Activated T-helper 2 cell treated with anti-CD3 and anti-CD28 coated beads, Interferon-gamma antibody, Interleukin-2, Interleukin-4, amounts not matched to agents 10 μg/mL and 5 μg/mL and 100 μg/mL, durations not matched to agents 14 hours and 24 hours and 36 hours (primary cell): ENCODE results near the gene SYNJ1. TPM values are rescaled to one million over a fixed set of nuclear protein-coding genes. Genes with fewer than 3 reads are reported as not detected.
"Not testable (repeated sequence)": the region's sequence is repeated elsewhere in the genome, so short reads cannot be mapped to it uniquely, and the experiment has no call there.

ENCODE experiments used
- DNase-seq: peaks from one replicate; pipeline ENCODE4 v3.0.0; 2021; ENCODE audit warnings: low spot score
- H3K27ac Mint-ChIP-seq: one replicate; pipeline ENCODE4 v1.8.0; 2021; ENCODE audit warnings: mixed read lengths
- H3K27me3 Mint-ChIP-seq: one replicate; pipeline ENCODE4 v1.8.0; 2021; ENCODE audit warnings: low read depth, mixed read lengths
- H3K36me3 Mint-ChIP-seq: one replicate; pipeline ENCODE4 v1.8.0; 2021; ENCODE audit warnings: low read depth, mixed read lengths
- H3K4me1 Mint-ChIP-seq: one replicate; pipeline ENCODE4 v1.8.0; 2021; ENCODE audit warnings: low read depth, mixed read lengths
- H3K4me3 Mint-ChIP-seq: one replicate; pipeline ENCODE4 v1.8.0; 2021; ENCODE audit warnings: low read depth, mild to moderate bottlenecking, moderate library complexity, mixed read lengths
- H3K9me3 Mint-ChIP-seq: one replicate; pipeline ENCODE4 v1.8.0; 2021; ENCODE audit warnings: mixed read lengths
- intact Hi-C: fragments of 100-400 bp; cut with micrococcal nuclease; formaldehyde crosslinking; loops from one replicate; pipeline ENCODE4 v1.15.1; 2023
- total RNA-seq: library from RNA; stranded (reverse); gene quantifications from 2 replicates; pipeline ENCODE4 v1.2.3, GENCODE V29; 2022

Gene SYNJ1, protein sequence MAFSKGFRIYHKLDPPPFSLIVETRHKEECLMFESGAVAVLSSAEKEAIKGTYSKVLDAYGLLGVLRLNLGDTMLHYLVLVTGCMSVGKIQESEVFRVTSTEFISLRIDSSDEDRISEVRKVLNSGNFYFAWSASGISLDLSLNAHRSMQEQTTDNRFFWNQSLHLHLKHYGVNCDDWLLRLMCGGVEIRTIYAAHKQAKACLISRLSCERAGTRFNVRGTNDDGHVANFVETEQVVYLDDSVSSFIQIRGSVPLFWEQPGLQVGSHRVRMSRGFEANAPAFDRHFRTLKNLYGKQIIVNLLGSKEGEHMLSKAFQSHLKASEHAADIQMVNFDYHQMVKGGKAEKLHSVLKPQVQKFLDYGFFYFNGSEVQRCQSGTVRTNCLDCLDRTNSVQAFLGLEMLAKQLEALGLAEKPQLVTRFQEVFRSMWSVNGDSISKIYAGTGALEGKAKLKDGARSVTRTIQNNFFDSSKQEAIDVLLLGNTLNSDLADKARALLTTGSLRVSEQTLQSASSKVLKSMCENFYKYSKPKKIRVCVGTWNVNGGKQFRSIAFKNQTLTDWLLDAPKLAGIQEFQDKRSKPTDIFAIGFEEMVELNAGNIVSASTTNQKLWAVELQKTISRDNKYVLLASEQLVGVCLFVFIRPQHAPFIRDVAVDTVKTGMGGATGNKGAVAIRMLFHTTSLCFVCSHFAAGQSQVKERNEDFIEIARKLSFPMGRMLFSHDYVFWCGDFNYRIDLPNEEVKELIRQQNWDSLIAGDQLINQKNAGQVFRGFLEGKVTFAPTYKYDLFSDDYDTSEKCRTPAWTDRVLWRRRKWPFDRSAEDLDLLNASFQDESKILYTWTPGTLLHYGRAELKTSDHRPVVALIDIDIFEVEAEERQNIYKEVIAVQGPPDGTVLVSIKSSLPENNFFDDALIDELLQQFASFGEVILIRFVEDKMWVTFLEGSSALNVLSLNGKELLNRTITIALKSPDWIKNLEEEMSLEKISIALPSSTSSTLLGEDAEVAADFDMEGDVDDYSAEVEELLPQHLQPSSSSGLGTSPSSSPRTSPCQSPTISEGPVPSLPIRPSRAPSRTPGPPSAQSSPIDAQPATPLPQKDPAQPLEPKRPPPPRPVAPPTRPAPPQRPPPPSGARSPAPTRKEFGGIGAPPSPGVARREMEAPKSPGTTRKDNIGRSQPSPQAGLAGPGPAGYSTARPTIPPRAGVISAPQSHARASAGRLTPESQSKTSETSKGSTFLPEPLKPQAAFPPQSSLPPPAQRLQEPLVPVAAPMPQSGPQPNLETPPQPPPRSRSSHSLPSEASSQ (N-terminal part only)
- total RNA-seq: 11.8 and 16.5 TPM in 2 replicates

DNA sequence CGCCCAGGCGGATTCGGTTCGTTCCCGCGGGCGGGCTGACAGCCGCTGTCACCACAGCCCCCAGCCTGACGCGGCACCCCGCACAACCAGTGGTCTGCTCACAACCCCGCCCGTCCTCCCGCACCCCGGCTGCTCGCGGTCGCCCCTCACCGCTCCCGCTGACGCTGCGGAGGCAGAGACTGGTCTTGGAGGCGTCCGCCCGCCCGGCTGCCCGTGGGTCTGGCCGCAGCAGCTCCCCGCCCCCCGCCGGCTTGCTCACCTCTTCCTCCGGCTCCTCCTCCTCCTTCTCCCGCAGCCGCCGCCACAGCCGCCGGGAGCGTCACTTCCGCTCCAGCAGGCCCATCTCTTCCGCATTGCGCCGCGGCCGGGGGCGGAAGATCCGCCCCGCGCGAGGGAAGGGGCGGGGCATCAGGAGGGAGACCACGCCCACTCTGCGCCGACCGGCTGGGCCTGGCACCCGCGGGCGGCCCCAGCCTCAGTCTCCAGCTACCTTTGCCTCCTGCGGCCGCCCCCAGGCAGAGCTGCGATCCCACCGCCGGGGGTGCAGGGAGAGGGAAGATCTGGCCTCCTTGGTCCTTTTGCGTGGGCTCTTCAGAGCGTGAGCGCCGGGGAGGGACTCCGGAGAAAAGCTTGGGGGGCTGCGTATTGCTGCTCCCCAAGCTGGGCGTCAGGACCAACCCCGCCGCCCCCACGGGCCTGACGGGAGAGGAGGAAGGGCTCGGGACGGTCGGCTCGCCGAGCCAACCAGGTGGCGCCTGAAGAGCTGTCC, at the start of gene SYNJ1:
SYNJ1 (minus strand) TSS at position 327 of the 769 bp plus-strand sequence. CDS start 1,118 bp downstream, outside the sequence.
- peak within 1 kb of the TSS; percentile 98 for H3K4me3 Mint-ChIP-seq
- peak; percentile 93 for DNase-seq
- H3K27ac Mint-ChIP-seq: peak within 1 kb of the TSS; percentile 95
- H3K9me3 Mint-ChIP-seq: no peaks in the 10 kb centered on the region
- H3K4me1 Mint-ChIP-seq: peaks cover 40% of the 10 kb centered on the region
- H3K36me3 Mint-ChIP-seq: peaks cover 18% of the 10 kb centered on the region
- intact Hi-C loops: loop anchor here (1.0 to 5.0 kb wide), 6 partner anchors 15 to 336 kb away; partner anchors contain the start of genes CFAP298, EVA1C and URB1
- no peaks in the 10 kb centered on the region for H3K27me3 Mint-ChIP-seq

DNA sequence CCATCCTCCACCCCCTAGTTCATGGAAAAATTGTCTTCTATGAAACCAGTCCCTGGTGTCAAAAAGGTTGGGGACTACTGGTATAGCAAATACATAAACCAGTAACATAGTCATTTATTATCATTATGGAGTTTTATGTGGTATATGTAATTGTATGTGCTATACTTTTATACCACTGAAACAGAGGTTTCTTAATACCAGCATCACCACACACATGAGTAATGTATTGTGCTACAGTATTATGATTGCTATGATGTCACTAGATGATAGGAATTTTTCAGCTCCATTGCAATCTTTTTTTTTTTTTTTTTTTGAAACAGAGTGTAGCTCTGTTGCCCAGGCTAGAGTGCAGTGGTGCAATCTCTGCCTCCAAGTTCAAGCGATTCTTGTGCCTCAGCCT, 49.5 kb upstream of the SYNJ1 start:
- intact Hi-C loops: no loop called here
- DNase-seq: no peak
- Mint-ChIP-seq H3K27me3 (no peaks in the 10 kb centered on the region), H3K4me3 (no peak overlapping the region), H3K4me1 (peaks cover 15% of the 10 kb centered on the region), H3K9me3 (no peaks in the 10 kb centered on the region), H3K27ac (no peak overlapping the region), H3K36me3 (peaks cover 5% of the 10 kb centered on the region)

DNA sequence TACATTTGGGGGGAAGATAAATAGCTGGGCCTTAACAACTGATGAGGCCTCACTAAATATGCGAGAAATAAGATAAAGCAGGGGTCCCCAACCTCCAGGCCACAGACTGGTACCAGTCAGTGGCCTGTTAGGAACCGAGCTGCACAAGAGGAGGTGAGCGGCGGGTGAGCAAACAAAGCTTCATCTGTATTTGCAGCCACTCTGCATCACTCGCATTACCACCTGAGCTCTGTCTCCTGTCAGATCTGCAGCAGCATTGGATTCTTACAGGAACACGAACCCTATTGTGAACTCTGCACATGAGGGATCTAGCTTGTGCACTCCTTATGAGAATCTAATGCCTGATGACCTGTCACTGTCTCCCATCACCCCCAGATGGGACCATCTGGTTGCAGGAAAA, 48.9 kb upstream of the SYNJ1 start:
- no peak for DNase-seq
- intact Hi-C loops: no loop called here
- Mint-ChIP-seq H3K36me3 (peaks cover 5% of the 10 kb centered on the region), H3K27me3 (no peaks in the 10 kb centered on the region), H3K9me3 (no peaks in the 10 kb centered on the region), H3K4me3 (no peak overlapping the region), H3K27ac (no peak overlapping the region), H3K4me1 (peaks cover 14% of the 10 kb centered on the region)

- not testable (repeated sequence) for H3K27me3 Mint-ChIP-seq, DNase-seq, H3K9me3 Mint-ChIP-seq
- intact Hi-C loops: loop anchor here (2.0 to 5.0 kb wide), 6 partner anchors 34 to 869 kb away; partner anchors contain the start of genes CRYZL1, EVA1C and ITSN1
- H3K4me1 Mint-ChIP-seq: peaks cover 33% of the 10 kb centered on the region
- peak overlapping the region; percentile 96 for H3K4me3 Mint-ChIP-seq
- H3K36me3 Mint-ChIP-seq: peaks cover 29% of the 10 kb centered on the region
- H3K27ac Mint-ChIP-seq: peak overlapping the region; percentile 100
Observed at GRCh38 chr21:32773048-32773344, 45.2 kb upstream of the SYNJ1 start.

DNA sequence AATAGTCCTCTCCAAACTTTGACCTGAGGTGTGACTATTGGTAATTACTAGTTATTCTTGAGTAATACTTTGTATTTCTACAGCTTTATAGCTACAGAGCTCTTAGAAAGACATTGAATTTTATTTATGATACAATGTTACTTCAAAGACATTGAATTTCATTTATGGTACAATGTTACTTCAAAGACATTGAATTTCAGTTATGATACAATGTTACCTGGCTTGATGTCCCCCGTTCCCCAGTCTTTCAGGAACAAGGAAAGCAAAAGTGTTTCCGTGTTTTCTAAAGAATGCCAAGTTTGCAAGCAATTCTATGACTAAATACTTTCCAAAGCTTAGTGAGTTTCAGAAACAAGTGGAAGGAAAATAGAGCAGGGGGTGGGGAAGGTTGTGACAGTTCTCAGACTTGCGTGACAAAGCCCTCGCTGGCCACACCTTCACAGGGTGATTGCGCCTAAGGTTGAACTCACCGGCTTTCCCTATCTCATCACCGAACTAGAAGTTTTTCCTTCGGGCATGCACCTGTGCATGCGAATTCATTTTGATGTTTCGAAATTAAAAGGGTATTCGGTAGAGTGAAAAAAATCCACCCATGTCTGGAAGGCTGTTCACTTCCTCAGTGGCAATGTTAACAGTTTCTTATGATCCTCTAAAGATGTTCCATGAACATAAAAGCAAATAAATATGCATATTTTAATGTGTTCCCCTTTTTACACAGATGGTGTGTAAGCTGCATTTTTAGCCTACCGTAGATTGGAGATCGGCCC, 44.7 kb upstream of the SYNJ1 start:
- H3K4me1 Mint-ChIP-seq: peaks cover 37% of the 10 kb centered on the region
- peaks cover 8% of the 10 kb centered on the region for H3K9me3 Mint-ChIP-seq
- no peaks in the 10 kb centered on the region for H3K27me3 Mint-ChIP-seq
- peaks cover 34% of the 10 kb centered on the region for H3K36me3 Mint-ChIP-seq
- peak overlapping the region; percentile 96 for H3K4me3 Mint-ChIP-seq
- intact Hi-C loops: loop anchor here (1.0 to 5.0 kb wide), 9 partner anchors 34 to 870 kb away; partner anchors contain the start of genes CRYZL1, EVA1C, GART and ITSN1
- H3K27ac Mint-ChIP-seq: peak overlapping the region; percentile 100
- peak; percentile 49 for DNase-seq

DNA sequence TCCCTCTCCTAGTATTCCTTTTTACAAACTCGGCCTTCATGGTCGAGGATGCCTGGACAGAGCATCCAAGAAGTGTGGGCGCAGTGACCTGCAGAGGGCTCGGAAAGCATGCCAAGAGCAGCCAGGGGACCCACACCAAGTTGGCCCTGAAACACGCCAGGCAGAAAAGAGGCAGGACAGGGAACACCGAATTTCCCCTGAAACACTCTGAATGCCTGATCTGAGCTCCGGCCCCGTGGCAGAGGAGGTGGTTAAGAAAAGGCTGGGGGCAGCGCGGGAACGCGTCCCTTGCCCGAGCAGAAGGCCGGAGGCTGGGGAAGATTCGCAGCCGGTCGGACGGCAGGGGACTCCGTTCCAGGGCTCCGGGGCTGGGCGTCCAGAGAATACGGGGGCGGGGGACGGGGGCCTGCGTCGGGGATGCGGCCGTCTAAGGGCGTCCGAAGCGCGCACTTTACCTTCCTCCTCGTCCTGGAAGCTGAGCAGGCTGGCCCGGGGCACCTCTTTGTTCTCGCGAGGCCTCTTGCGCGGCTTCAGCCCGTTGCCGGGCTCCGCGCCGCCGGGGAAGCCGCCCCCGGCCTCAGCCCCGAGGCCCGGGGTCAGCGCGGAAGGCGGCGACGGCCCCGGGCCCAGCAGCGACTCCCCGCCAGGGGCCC, 43.2 kb upstream of the SYNJ1 start:
- Mint-ChIP-seq H3K36me3 (peaks cover 49% of the 10 kb centered on the region), H3K4me1 (peaks cover 49% of the 10 kb centered on the region), H3K27ac (peak overlapping the region; percentile 91), H3K9me3 (peaks cover 8% of the 10 kb centered on the region), H3K27me3 (no peaks in the 10 kb centered on the region), H3K4me3 (peak overlapping the region; percentile 99)
- DNase-seq: no peak
- intact Hi-C loops: loop anchor here (2.0 to 5.0 kb wide), 6 partner anchors 56 to 871 kb away; partner anchors contain the start of genes CFAP298, CRYZL1, EVA1C and ITSN1

- H3K4me3 Mint-ChIP-seq: peak overlapping the region; percentile 99
- no peak for DNase-seq
- peaks cover 8% of the 10 kb centered on the region for H3K9me3 Mint-ChIP-seq
- H3K27me3 Mint-ChIP-seq: no peaks in the 10 kb centered on the region
- intact Hi-C loops: no loop called here
- H3K36me3 Mint-ChIP-seq: peaks cover 71% of the 10 kb centered on the region
- H3K4me1 Mint-ChIP-seq: peaks cover 58% of the 10 kb centered on the region
- peak overlapping the region; percentile 42 for H3K27ac Mint-ChIP-seq
Observed at GRCh38 chr21:32768530-32768929, 40.7 kb upstream of the SYNJ1 start.

DNA sequence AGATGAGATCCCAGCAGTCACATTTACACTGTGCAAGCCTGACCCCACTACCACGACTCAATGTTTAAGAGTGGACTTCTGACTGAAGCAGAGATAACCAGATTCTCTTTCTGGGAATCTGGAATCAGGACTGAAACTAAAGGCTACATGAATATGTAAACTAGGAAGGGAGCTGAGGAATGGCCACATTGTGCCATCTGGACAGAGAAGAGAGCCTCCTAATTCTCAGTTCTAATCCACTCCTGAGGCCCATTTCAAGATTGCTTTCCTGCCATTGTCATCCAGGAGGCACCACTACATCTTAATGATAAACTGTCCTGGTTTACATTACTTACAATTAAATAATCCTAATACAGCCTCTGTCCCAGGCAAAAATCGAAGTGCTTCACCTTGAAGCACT, 37.2 kb upstream of the SYNJ1 start:
- Mint-ChIP-seq H3K27me3 (no peaks in the 10 kb centered on the region), H3K4me3 (no peak overlapping the region), H3K9me3 (peaks cover 8% of the 10 kb centered on the region), H3K27ac (peak overlapping the region; percentile 11), H3K36me3 (peaks cover 89% of the 10 kb centered on the region), H3K4me1 (peaks cover 51% of the 10 kb centered on the region)
- DNase-seq: no peak
- intact Hi-C loops: no loop called here

DNA sequence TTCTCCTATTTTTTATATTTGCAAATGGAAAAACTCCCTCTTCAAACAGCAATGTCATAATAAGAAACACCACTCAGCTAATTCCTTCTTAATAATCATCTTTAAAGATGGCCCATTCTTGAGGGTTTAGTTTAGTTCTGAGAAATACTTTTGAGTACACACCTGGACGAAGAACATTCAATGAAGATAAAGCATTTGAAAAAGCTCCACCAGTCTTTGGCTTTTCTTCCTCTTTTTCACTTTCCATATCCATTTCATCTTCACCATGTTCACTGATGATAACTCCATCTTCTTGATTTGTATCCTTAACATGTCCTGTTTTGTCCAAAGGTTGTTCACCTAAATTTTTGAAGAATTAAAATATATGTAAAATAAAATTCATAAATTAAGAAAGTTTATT, 36.4 kb upstream of the SYNJ1 start:
- Mint-ChIP-seq H3K27me3 (no peaks in the 10 kb centered on the region), H3K4me1 (peaks cover 43% of the 10 kb centered on the region), H3K9me3 (peaks cover 8% of the 10 kb centered on the region), H3K27ac (no peak overlapping the region), H3K4me3 (no peak overlapping the region), H3K36me3 (peaks cover 91% of the 10 kb centered on the region)
- DNase-seq: no peak
- intact Hi-C loops: no loop called here

DNA sequence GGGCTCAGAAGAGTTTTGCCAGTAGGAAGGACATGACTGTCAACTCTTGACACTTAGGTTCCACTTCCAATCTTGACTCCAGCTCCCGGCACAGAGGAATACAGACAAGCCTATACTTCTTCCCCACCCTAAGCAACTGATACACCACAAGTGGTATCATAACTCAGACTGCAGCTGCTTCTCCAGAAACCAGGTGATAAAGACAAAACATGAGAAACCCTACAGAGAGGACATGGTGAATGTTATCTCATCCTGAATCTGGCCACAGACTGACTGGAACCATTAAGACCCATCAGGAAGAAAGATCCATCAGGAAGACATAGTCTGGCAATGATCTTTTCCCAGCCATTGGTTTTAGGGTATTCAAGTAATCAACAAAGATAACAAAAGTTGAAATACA, 30.0 kb upstream of the SYNJ1 start:
- intact Hi-C loops: no loop called here
- H3K9me3 Mint-ChIP-seq: no peaks in the 10 kb centered on the region
- H3K4me3 Mint-ChIP-seq: no peak overlapping the region
- no peaks in the 10 kb centered on the region for H3K27me3 Mint-ChIP-seq
- no peak for DNase-seq
- H3K4me1 Mint-ChIP-seq: peaks cover 16% of the 10 kb centered on the region
- H3K27ac Mint-ChIP-seq: no peak overlapping the region
- peaks cover 85% of the 10 kb centered on the region for H3K36me3 Mint-ChIP-seq

- intact Hi-C loops: no loop called here
- Mint-ChIP-seq H3K9me3 (no peaks in the 10 kb centered on the region), H3K4me3 (no peak overlapping the region), H3K4me1 (peaks cover 22% of the 10 kb centered on the region), H3K36me3 (peaks cover 89% of the 10 kb centered on the region), H3K27ac (no peak overlapping the region), H3K27me3 (no peaks in the 10 kb centered on the region)
- no peak for DNase-seq
Observed at GRCh38 chr21:32756096-32756495, 28.3 kb upstream of the SYNJ1 start.
